Prostate gland (tissue), 2 donors: ENCODE data around the gene SERTAD1.

Experiments used
- CTCF ChIP-seq, 4 experiments: fragments of 200-600 bp in 2 of 4; fragments of 450-650 bp in 2 of 4; sonication (generic) in 2 of 4; IDR thresholded peaks; 1 replicate in 3 of 4; 2 replicates in 1 of 4; pipeline ENCODE4 v1.5.1; 2016 to 2019; ENCODE audit warnings: antibody characterized with exemption in 4 of 4, mild to moderate bottlenecking in 2 of 4, moderate library complexity in 2 of 4
- POLR2A ChIP-seq: fragments of 450-650 bp; IDR thresholded peaks from one replicate; pipeline ENCODE4 v1.6.1; 2016; ENCODE audit warnings: antibody characterized with exemption, mild to moderate bottlenecking

GRCh38 chr19:40392123-40392522, 33.7 kb downstream of the SERTAD1 start:
- TF ChIP-seq CTCF (IDR thresholded peaks at IDR 0.05) (no peak), POLR2A (no peak)
